Activated naive CD4-positive, alpha-beta T cell treated with anti-CD3 and anti-CD28 coated beads, Interleukin-2, amount 10 ng/mL, durations not matched to agents 7 days and 5 days (primary cell): Measurements from ENCODE around the gene PLEKHG4B.
A peak's percentile ranks its signal among the peaks of the same experiment; 100 is the strongest.

Experiments used
- CTCF ChIA-PET: fragments of 350-600 bp; sonication (Branson Sonifier 250); formaldehyde crosslinking; loops from one replicate; lab custom pipeline; 2021; ENCODE audit warnings: antibody characterized with exemption; lab: Charles Lee
- DNase-seq: peaks from one replicate; pipeline ENCODE4 v3.0.0-alpha.2; 2020
- H3K27ac Mint-ChIP-seq: one replicate; pipeline ENCODE4 v1.8.0; 2021; ENCODE audit warnings: mild to moderate bottlenecking, moderate library complexity, mixed read lengths
- H3K27me3 Mint-ChIP-seq: one replicate; pipeline ENCODE4 v1.8.0; 2021; ENCODE audit warnings: mild to moderate bottlenecking, mixed read lengths
- H3K36me3 Mint-ChIP-seq: one replicate; pipeline ENCODE4 v1.8.0; 2021; ENCODE audit warnings: mixed read lengths
- H3K4me1 Mint-ChIP-seq: one replicate; pipeline ENCODE4 v1.8.0; 2021; ENCODE audit warnings: mixed read lengths
- H3K4me3 Mint-ChIP-seq: one replicate; pipeline ENCODE4 v1.8.0; 2021; ENCODE audit warnings: mild to moderate bottlenecking, moderate library complexity, mixed read lengths
- H3K9me3 Mint-ChIP-seq: one replicate; pipeline ENCODE4 v1.8.0; 2021; ENCODE audit warnings: mixed read lengths

Gene PLEKHG4B

GRCh38 chr5:145585-146323 is 53.8 kb downstream of the PLEKHG4B start:
- Mint-ChIP-seq H3K9me3 (peaks cover 18% of the 10 kb centered on the region), H3K36me3 (no peaks in the 10 kb centered on the region), H3K27me3 (peaks cover 5% of the 10 kb centered on the region), H3K27ac (no peak overlapping the region), H3K4me3 (no peak overlapping the region), H3K4me1 (no peaks in the 10 kb centered on the region)
- DNase-seq, result no peak
- CTCF ChIA-PET, result no interaction called here

GRCh38 chr5:147751-148150 is 55.8 kb downstream of the PLEKHG4B start:
- no peaks in the 10 kb centered on the region for H3K4me1 Mint-ChIP-seq
- no peak overlapping the region for H3K27ac Mint-ChIP-seq
- DNase-seq, result no peak
- CTCF ChIA-PET, result no interaction called here
- H3K9me3 Mint-ChIP-seq, result peaks cover 16% of the 10 kb centered on the region
- H3K4me3 Mint-ChIP-seq, result no peak overlapping the region
- peaks cover 5% of the 10 kb centered on the region for H3K27me3 Mint-ChIP-seq
- H3K36me3 Mint-ChIP-seq, result no peaks in the 10 kb centered on the region

- H3K27ac Mint-ChIP-seq, result no peak overlapping the region
- H3K4me1 Mint-ChIP-seq, result no peaks in the 10 kb centered on the region
- no peak for DNase-seq
- H3K27me3 Mint-ChIP-seq, result peaks cover 5% of the 10 kb centered on the region
- H3K9me3 Mint-ChIP-seq, result peaks cover 16% of the 10 kb centered on the region
- no peaks in the 10 kb centered on the region for H3K36me3 Mint-ChIP-seq
- H3K4me3 Mint-ChIP-seq, result no peak overlapping the region
- CTCF ChIA-PET, result no interaction called here
Measured at GRCh38 chr5:149745-150485, 57.9 kb downstream of the PLEKHG4B start.

- DNase-seq, result no peak
- Mint-ChIP-seq H3K4me1 (no peaks in the 10 kb centered on the region), H3K27me3 (peaks cover 5% of the 10 kb centered on the region), H3K9me3 (peaks cover 16% of the 10 kb centered on the region), H3K36me3 (no peaks in the 10 kb centered on the region), H3K27ac (no peak overlapping the region), H3K4me3 (no peak overlapping the region)
- CTCF ChIA-PET, result no interaction called here
Measured at GRCh38 chr5:150746-151145, 58.8 kb downstream of the PLEKHG4B start.

GRCh38 chr5:152077-152476 is 60.1 kb downstream of the PLEKHG4B start:
- Mint-ChIP-seq H3K9me3 (peaks cover 12% of the 10 kb centered on the region), H3K27ac (no peak overlapping the region), H3K4me3 (no peak overlapping the region), H3K36me3 (no peaks in the 10 kb centered on the region), H3K4me1 (no peaks in the 10 kb centered on the region), H3K27me3 (peaks cover 3% of the 10 kb centered on the region)
- CTCF ChIA-PET, result no interaction called here
- DNase-seq, result no peak

GRCh38 chr5:153256-153655 is 61.3 kb downstream of the PLEKHG4B start:
- Mint-ChIP-seq H3K27ac (no peak overlapping the region), H3K27me3 (no peaks in the 10 kb centered on the region), H3K4me3 (no peak overlapping the region), H3K36me3 (no peaks in the 10 kb centered on the region), H3K9me3 (peaks cover 2% of the 10 kb centered on the region), H3K4me1 (no peaks in the 10 kb centered on the region)
- no peak for DNase-seq
- CTCF ChIA-PET, result no interaction called here

- Mint-ChIP-seq H3K36me3 (no peaks in the 10 kb centered on the region), H3K4me1 (no peaks in the 10 kb centered on the region), H3K9me3 (no peaks in the 10 kb centered on the region), H3K4me3 (no peak overlapping the region), H3K27ac (no peak overlapping the region), H3K27me3 (no peaks in the 10 kb centered on the region)
- DNase-seq, result no peak
- CTCF ChIA-PET, result no interaction called here
Measured at GRCh38 chr5:154236-154635, 62.3 kb downstream of the PLEKHG4B start.

- H3K4me3 Mint-ChIP-seq, result no peak overlapping the region
- no peaks in the 10 kb centered on the region for H3K4me1 Mint-ChIP-seq
- H3K9me3 Mint-ChIP-seq, result no peaks in the 10 kb centered on the region
- peaks cover 4% of the 10 kb centered on the region for H3K27me3 Mint-ChIP-seq
- DNase-seq, result no peak
- H3K36me3 Mint-ChIP-seq, result no peaks in the 10 kb centered on the region
- CTCF ChIA-PET, result no interaction called here
- H3K27ac Mint-ChIP-seq, result no peak overlapping the region
Measured at GRCh38 chr5:154826-155225, 62.9 kb downstream of the PLEKHG4B start.

- Mint-ChIP-seq H3K36me3 (no peaks in the 10 kb centered on the region), H3K27ac (peak overlapping the region; percentile 25), H3K27me3 (peaks cover 8% of the 10 kb centered on the region), H3K4me3 (no peak overlapping the region), H3K9me3 (no peaks in the 10 kb centered on the region), H3K4me1 (no peaks in the 10 kb centered on the region)
- CTCF ChIA-PET, result no interaction called here
- DNase-seq, result no peak
Measured at GRCh38 chr5:155651-156410, 63.9 kb downstream of the PLEKHG4B start.

- no peaks in the 10 kb centered on the region for H3K36me3 Mint-ChIP-seq
- peaks cover 10% of the 10 kb centered on the region for H3K27me3 Mint-ChIP-seq
- no peaks in the 10 kb centered on the region for H3K4me1 Mint-ChIP-seq
- H3K27ac Mint-ChIP-seq, result no peak overlapping the region
- no peak overlapping the region for H3K4me3 Mint-ChIP-seq
- no peak for DNase-seq
- CTCF ChIA-PET, result no interaction called here
- no peaks in the 10 kb centered on the region for H3K9me3 Mint-ChIP-seq
Measured at GRCh38 chr5:156411-157072, 64.6 kb downstream of the PLEKHG4B start.

- CTCF ChIA-PET, result no interaction called here
- no peak overlapping the region for H3K4me3 Mint-ChIP-seq
- H3K36me3 Mint-ChIP-seq, result no peaks in the 10 kb centered on the region
- peaks cover 10% of the 10 kb centered on the region for H3K27me3 Mint-ChIP-seq
- H3K9me3 Mint-ChIP-seq, result no peaks in the 10 kb centered on the region
- DNase-seq, result no peak
- H3K4me1 Mint-ChIP-seq, result no peaks in the 10 kb centered on the region
- H3K27ac Mint-ChIP-seq, result no peak overlapping the region
Measured at GRCh38 chr5:157126-157715, 65.3 kb downstream of the PLEKHG4B start.

- H3K27ac Mint-ChIP-seq, result no peak overlapping the region
- no peaks in the 10 kb centered on the region for H3K4me1 Mint-ChIP-seq
- peaks cover 10% of the 10 kb centered on the region for H3K27me3 Mint-ChIP-seq
- peak; percentile 10 for DNase-seq
- no peaks in the 10 kb centered on the region for H3K36me3 Mint-ChIP-seq
- CTCF ChIA-PET, result no interaction called here
- H3K9me3 Mint-ChIP-seq, result no peaks in the 10 kb centered on the region
- no peak overlapping the region for H3K4me3 Mint-ChIP-seq
Measured at GRCh38 chr5:157801-158200, 65.8 kb downstream of the PLEKHG4B start.

GRCh38 chr5:158807-159447 is 67.0 kb downstream of the PLEKHG4B start:
- Mint-ChIP-seq H3K4me1 (no peaks in the 10 kb centered on the region), H3K27me3 (peaks cover 10% of the 10 kb centered on the region), H3K27ac (no peak overlapping the region), H3K9me3 (no peaks in the 10 kb centered on the region), H3K4me3 (no peak overlapping the region), H3K36me3 (no peaks in the 10 kb centered on the region)
- CTCF ChIA-PET, result no interaction called here
- peak; percentile 1 for DNase-seq
